ENCODE data around the gene HINFP. TPM values are rescaled to one million over a fixed set of nuclear protein-coding genes. Genes with fewer than 3 reads are reported as not detected.
"Not testable (repeated sequence)": the region's sequence is repeated elsewhere in the genome, so short reads cannot be mapped to it uniquely, and the experiment has no call there.

Gene HINFP
- total and polyA plus RNA-seq, 2 of the 4 experiments (the other 2 are of a cell fraction), result 9.1 to 15.3 TPM

- Histone ChIP-seq H4K91ac (ENCODE audit: insufficient read depth, low read depth, low read length) (no peak overlapping the region), H3K27ac (ENCODE audit: insufficient read depth, low read length) (no peak overlapping the region), H3K4me3 (ENCODE audit: insufficient read depth, low read depth, low read length) (no peak overlapping the region), H4K8ac (ENCODE audit: low read depth in 2 of 2, low read length in 2 of 2) (no peak overlapping the region), H2BK20ac (ENCODE audit: low read depth, low read length) (no peak overlapping the region), H4K20me1 (ENCODE audit: insufficient read depth, low read length) (no peaks in the 10 kb centered on the region), H2BK5ac (ENCODE audit: low read depth, low read length, poor library complexity, severe bottlenecking) (no peak overlapping the region), H4K5ac (ENCODE audit: low read depth, low read length) (no peak overlapping the region), H3K23ac (ENCODE audit: low read depth, low read length) (no peak overlapping the region), H3K18ac (ENCODE audit: low read depth, low read length) (no peak overlapping the region), H3K9me1 (ENCODE audit: insufficient read depth, low read length) (peaks cover 2% of the 10 kb centered on the region; the same call in 1 of the 2 replicates), H3K56ac (ENCODE audit: extremely low read depth, insufficient read depth, low read length) (no peak overlapping the region), H2AK5ac (ENCODE audit: low read depth, low read length) (no peak overlapping the region), H2AK9ac (replicated peaks; ENCODE audit: low read depth, low read length, poor library complexity) (no peak overlapping the region), H3K14ac (replicated peaks; ENCODE audit: low read depth, low read length) (no peak overlapping the region), H2BK120ac (ENCODE audit: low read depth, low read length) (no peak overlapping the region), H2AFZ (replicated peaks; ENCODE audit: low read length, poor library complexity) (no peak overlapping the region), H3K79me1 (ENCODE audit: low read depth in 1 of 2, low read length in 2 of 2) (peaks cover 0 to 4% of the 10 kb centered on the region in 2 experiments; a peak in 1 of 4 replicates), H3K27me3 (ENCODE audit: control insufficient read depth, insufficient read depth, low read length) (peaks cover 2% of the 10 kb centered on the region; the same call in 1 of the 2 replicates), H2BK15ac (ENCODE audit: low read depth, low read length) (no peak overlapping the region), H3K4me2 (ENCODE audit: low read depth, low read length) (no peak overlapping the region), H3K4ac (ENCODE audit: low read depth, low read length) (no peak overlapping the region), H3K9me3 (ENCODE audit: control insufficient read depth, insufficient read depth, low read length) (no peaks in the 10 kb centered on the region), H3K9ac (ENCODE audit: low read depth, low read length) (no peak overlapping the region), H3K36me3 (ENCODE audit: control insufficient read depth, insufficient read depth, low read length) (peaks cover 35% of the 10 kb centered on the region), H3K4me1 (ENCODE audit: control insufficient read depth, insufficient read depth, low read length) (no peaks in the 10 kb centered on the region)
- WGBS, 2 experiments (ENCODE audit: extremely low coverage in 2 of 2, insufficient read length in 1 of 2), result 83% methylated on average over 2 of the region's 4 CpGs; no CpG with 5 or more reads in 1 of the 2 experiments
- no peak for DNase-seq
- BruUV-seq (replicated peaks), result no TSS peak
- in situ Hi-C loops (cut with MboI; ENCODE audit: low sequenced_read_pairs), result no loop called here
- no peak; the same call in 1 of the 2 replicates for ATAC-seq (ENCODE audit: low read depth)
- POLR2A ChIA-PET (ENCODE audit: unreplicated experiment), result no interaction called here
- TF ChIP-seq CTCF (conservative IDR thresholded peaks at IDR 0.05; ENCODE audit: low read depth, low read length) (peak; percentile 31; the same call in 1 of the 2 replicates), NFE2L2 (IDR thresholded peaks at IDR 0.05; ENCODE audit: low read depth, low read length) (no peak)
- intact Hi-C loops (cut with micrococcal nuclease), result no loop called here
- CTCF ChIA-PET, result interaction anchor here (1.7 kb wide), 1 partner anchor 21 kb away, joined by 3 read pairs; no protein-coding TSS in a partner anchor
- dilution Hi-C loops (cut with HindIII; ENCODE audit: low sequenced_read_pairs, unreplicated experiment), result no loop called here
These were observed 13.1 kb downstream of the HINFP start for GRCh38 chr11:119134389-119134978.

- H3K9me3 ChIP-seq (ENCODE audit: control insufficient read depth, insufficient read depth, low read length); H4K8ac ChIP-seq (ENCODE audit: low read depth in 2 of 2, low read length in 2 of 2); H2BK15ac ChIP-seq (ENCODE audit: low read depth, low read length); H3K27me3 ChIP-seq (ENCODE audit: control insufficient read depth, insufficient read depth, low read length); DNase-seq; H4K20me1 ChIP-seq (ENCODE audit: insufficient read depth, low read length); H4K91ac ChIP-seq (ENCODE audit: insufficient read depth, low read depth, low read length); H3K4me2 ChIP-seq (ENCODE audit: low read depth, low read length); intact Hi-C loops (cut with micrococcal nuclease); BruUV-seq (replicated peaks); in situ Hi-C loops (cut with MboI; ENCODE audit: low sequenced_read_pairs); H2BK120ac ChIP-seq (ENCODE audit: low read depth, low read length); POLR2A ChIA-PET (ENCODE audit: unreplicated experiment); H2AK9ac ChIP-seq (replicated peaks; ENCODE audit: low read depth, low read length, poor library complexity); H3K18ac ChIP-seq (ENCODE audit: low read depth, low read length); H3K9me1 ChIP-seq (ENCODE audit: insufficient read depth, low read length); dilution Hi-C loops (cut with HindIII; ENCODE audit: low sequenced_read_pairs, unreplicated experiment); CTCF ChIA-PET; H3K14ac ChIP-seq (replicated peaks; ENCODE audit: low read depth, low read length); H3K4me1 ChIP-seq (ENCODE audit: control insufficient read depth, insufficient read depth, low read length); H2BK5ac ChIP-seq (ENCODE audit: low read depth, low read length, poor library complexity, severe bottlenecking); H3K4ac ChIP-seq (ENCODE audit: low read depth, low read length); H4K5ac ChIP-seq (ENCODE audit: low read depth, low read length); H2AK5ac ChIP-seq (ENCODE audit: low read depth, low read length); H3K56ac ChIP-seq (ENCODE audit: extremely low read depth, insufficient read depth, low read length); H3K79me1 ChIP-seq (ENCODE audit: low read depth in 1 of 2, low read length in 2 of 2); H2AFZ ChIP-seq (replicated peaks; ENCODE audit: low read length, poor library complexity); H3K4me3 ChIP-seq (ENCODE audit: insufficient read depth, low read depth, low read length); H3K23ac ChIP-seq (ENCODE audit: low read depth, low read length); H2BK20ac ChIP-seq (ENCODE audit: low read depth, low read length); H3K9ac ChIP-seq (ENCODE audit: low read depth, low read length); H3K27ac ChIP-seq (ENCODE audit: insufficient read depth, low read length); ATAC-seq (ENCODE audit: low read depth); H3K36me3 ChIP-seq (ENCODE audit: control insufficient read depth, insufficient read depth, low read length): not testable (repeated sequence)
- WGBS, 2 experiments (ENCODE audit: extremely low coverage in 2 of 2, insufficient read length in 1 of 2), result no CpG with 5 or more reads among the region's 10 CpGs
These were observed 17.9 kb downstream of the HINFP start for GRCh38 chr11:119139276-119139675.

All from IMR-90 (cell line).